K562 (cell line): Measurements from ENCODE around the gene CIAO2A. TPM values are rescaled to one million over a fixed set of nuclear protein-coding genes. Genes with fewer than 3 reads are reported as not detected.

Experiments used
- BCOR ChIP-seq: fragments of 450-650 bp; IDR thresholded peaks from 2 replicates; pipeline ENCODE4 v1.6.1; 2016
- BRD4 ChIP-seq: fragments of 200-600 bp; sonication (generic); IDR thresholded peaks from 2 replicates; pipeline ENCODE4 v1.6.1; 2017; ENCODE audit warnings: inconsistent platforms
- BRF1 ChIP-seq: IDR thresholded peaks from 3 replicates; pipeline ENCODE4 v1.6.1; 2011; ENCODE audit warnings: borderline replicate concordance, mild to moderate bottlenecking; ENCODE audit not compliant: insufficient read length; ENCODE audit errors: extremely low read depth
- CREB1 ChIP-seq, 2 experiments: sonication (generic) in 1 of 2; formaldehyde crosslinking in 1 of 2; IDR thresholded peaks; 2 replicates each; pipeline versions ENCODE4 v1.6.1 to v1.8.0; 2012 to 2022; ENCODE audit warnings: inconsistent platforms in 1 of 2, mild to moderate bottlenecking in 1 of 2, missing genetic modification reagents in 1 of 2, moderate library complexity in 1 of 2
- PCBP1 ChIP-seq: fragments of 200-400 bp; formaldehyde crosslinking; IDR thresholded peaks from 2 replicates; pipeline ENCODE4 v1.6.1; 2018; ENCODE audit warnings: mild to moderate bottlenecking, low read depth, low read length; ENCODE audit not compliant: poor library complexity, severe bottlenecking
- SRSF3 ChIP-seq: fragments of 200-400 bp; formaldehyde crosslinking; IDR thresholded peaks from 2 replicates; pipeline ENCODE4 v1.6.1; 2016; ENCODE audit warnings: mild to moderate bottlenecking, low read length, moderate library complexity; ENCODE audit not compliant: insufficient read depth
- TAF15 ChIP-seq: fragments of 200-400 bp; formaldehyde crosslinking; IDR thresholded peaks from 2 replicates; pipeline ENCODE4 v1.6.1; 2017; ENCODE audit warnings: mild to moderate bottlenecking, low read depth, low read length, moderate library complexity
- TAL1 ChIP-seq: fragments of 450-650 bp; IDR thresholded peaks from 2 replicates; pipeline ENCODE4 v1.6.1; 2016; ENCODE audit warnings: mild to moderate bottlenecking
- TARDBP ChIP-seq: fragments of 450-650 bp; IDR thresholded peaks from 2 replicates; pipeline ENCODE4 v1.6.1; 2016
- TRIM25 ChIP-seq: fragments of 450-650 bp; IDR thresholded peaks from 2 replicates; pipeline ENCODE4 v1.7.0; 2016; ENCODE audit warnings: borderline replicate concordance
- ZBTB1 ChIP-seq: sonication (generic); formaldehyde crosslinking; IDR thresholded peaks from 2 replicates; pipeline ENCODE4 v1.8.1; 2023; ENCODE audit warnings: missing genetic modification reagents, low read depth, mild to moderate bottlenecking, borderline replicate concordance
- ZNF184 ChIP-seq: sonication (generic); formaldehyde crosslinking; IDR thresholded peaks from 2 replicates; pipeline ENCODE4 v1.5.0; 2020; ENCODE audit warnings: missing genetic modification reagents
- ZNF24 ChIP-seq: fragments of 450-650 bp; IDR thresholded peaks from 2 replicates; pipeline ENCODE4 v1.6.1; 2016
- ZNF318 ChIP-seq, 2 experiments: fragments of 450-650 bp; IDR thresholded peaks; 2 replicates each; pipeline ENCODE4 v1.6.1; 2016; ENCODE audit warnings: mild to moderate bottlenecking in 2 of 2, borderline replicate concordance in 1 of 2, low read depth in 1 of 2, moderate library complexity in 1 of 2
- ZNF583 ChIP-seq: fragments of 250-450 bp; sonication (Bioruptor Pico); IDR thresholded peaks from 2 replicates; pipeline ENCODE4 v1.4.0; 2020
- ZNF707 ChIP-seq: fragments of 250-450 bp; sonication (Bioruptor Pico); conservative IDR thresholded peaks from 2 replicates; pipeline ENCODE4 v1.8.0; 2022; ENCODE audit warnings: inconsistent platforms, mild to moderate bottlenecking, moderate library complexity
- ZNF780A ChIP-seq: fragments of 250-450 bp; sonication (Bioruptor Pico); IDR thresholded peaks from 2 replicates; pipeline ENCODE4 v1.5.0; 2021; ENCODE audit warnings: mild to moderate bottlenecking
- polyA plus RNA-seq, 8 experiments: library from polyadenylated mRNA; depleted of rRNA in 4 of 8; stranded (reverse) in 5 of 8; unstranded in 3 of 8; fragments of >200 nt; fragmentation: Nextera tagmentation in 2 of 8; fragmentation: Illumina TruSeq in 1 of 8; extraction: Ambion mirVana in 2 of 8; extraction: Trizol in 1 of 8; gene quantifications; 2 replicates each; pipeline versions ENCODE4 v1.2.1 to v1.2.3, GENCODE V29; 2011 to 2014; ENCODE audit warnings: inconsistent platforms in 1 of 8, missing spikeins in 1 of 8
- total RNA-seq, 7 experiments: library from RNA; depleted of rRNA in 6 of 7; stranded (reverse); fragments of >200 nt in 6 of 7; fragmentation: Illumina TruSeq in 2 of 7; extraction: Trizol in 2 of 7; gene quantifications; 2 replicates each; pipeline versions ENCODE4 v1.2.1 to v1.2.3, GENCODE V29; 2011 to 2021; ENCODE audit warnings: low replicate concordance in 1 of 7

CIAO2A gene
- total and polyA plus RNA-seq, 9 of the 15 experiments (the other 6 are each of a cell fraction or from before 2014, with no cell fraction given), result 161 to 429 (median 313) TPM

- TF ChIP-seq ZNF707 (no peak), BCOR (no peak), BRF1 (no peak), ZNF318 (IDR thresholded peaks at IDR 0.05; ENCODE audit: borderline replicate concordance in 1 of 2, low read depth in 1 of 2) (no peak), BRD4 (no peak), PCBP1 (no peak), ZNF24 (no peak), ZNF583 (CRISPR knock-in tag) (no peak), TARDBP (peak; percentile 72), ZBTB1 (CRISPR knock-in tag) (no peak), TRIM25 (no peak), CREB1 (IDR thresholded peaks at IDR 0.05) (0 out of 2 replicates have a peak, but pooled peaks have one; percentile 18), CREB1 (CRISPR knock-in tag; IDR thresholded peaks at IDR 0.05) (no peak), TAF15 (no peak), ZNF184 (no peak), TAL1 (no peak), SRSF3 (no peak), ZNF780A (CRISPR knock-in tag) (no peak)
Measured at GRCh38 chr15:64046421-64047153, 47.1 kb downstream of the CIAO2A start, which contains the start of gene DAPK2 (continued).
